ENCODE results near the gene WDR59.
"Not testable (repeated sequence)": the region's sequence is repeated elsewhere in the genome, so short reads cannot be mapped to it uniquely, and the experiment has no call there.

Gene WDR59

GRCh38 chr16:75012380-75013081 is 27.6 kb upstream of the WDR59 start:
- no peak for DNase-seq (ENCODE audit: low read depth)

- DNase-seq (ENCODE audit: low read depth), result peak; percentile 32
Measured at GRCh38 chr16:75011634-75012307, 26.8 kb upstream of the WDR59 start.

- DNase-seq (ENCODE audit: low read depth), result no peak
Measured at GRCh38 chr16:75010427-75010826, 25.5 kb upstream of the WDR59 start.

GRCh38 chr16:75007443-75007842 is 22.5 kb upstream of the WDR59 start:
- no peak for DNase-seq (ENCODE audit: low read depth)

GRCh38 chr16:75005697-75006096 is 20.8 kb upstream of the WDR59 start:
- DNase-seq (ENCODE audit: low read depth), result no peak

GRCh38 chr16:75004460-75004859 is 19.5 kb upstream of the WDR59 start:
- no peak for DNase-seq (ENCODE audit: low read depth)

GRCh38 chr16:75003931-75004330 is 19.0 kb upstream of the WDR59 start:
- no peak for DNase-seq (ENCODE audit: low read depth)

GRCh38 chr16:75002474-75002873 is 17.6 kb upstream of the WDR59 start:
- DNase-seq (ENCODE audit: low read depth), result no peak

- DNase-seq (ENCODE audit: low read depth), result no peak
Measured at GRCh38 chr16:75000481-75001081, 15.7 kb upstream of the WDR59 start.

GRCh38 chr16:74999609-75000480 is 14.9 kb upstream of the WDR59 start:
- DNase-seq (ENCODE audit: low read depth), result peak; percentile 41

GRCh38 chr16:74999219-74999608 is 14.3 kb upstream of the WDR59 start:
- no peak for DNase-seq (ENCODE audit: low read depth)

- DNase-seq (ENCODE audit: low read depth), result peak; percentile 75
Measured at GRCh38 chr16:74998481-74999218, 13.7 kb upstream of the WDR59 start, which contains the start of gene ZNRF1. ZNRF1 (plus strand) TSS chr16:74999024; CDS start chr16:74999672, 648 bp downstream.

- DNase-seq (ENCODE audit: low read depth), result no peak
Measured at GRCh38 chr16:74997042-74997491, 12.1 kb upstream of the WDR59 start.

- no peak for DNase-seq (ENCODE audit: low read depth)
Measured at GRCh38 chr16:74995986-74996385, 11.1 kb upstream of the WDR59 start.

GRCh38 chr16:74991593-74992403 is 6.9 kb upstream of the WDR59 start:
- no peak for DNase-seq (ENCODE audit: low read depth)

GRCh38 chr16:74991268-74991592 is 6.3 kb upstream of the WDR59 start:
- DNase-seq (ENCODE audit: low read depth), result no peak

GRCh38 chr16:74990832-74991231 is 5.9 kb upstream of the WDR59 start:
- DNase-seq (ENCODE audit: low read depth), result no peak

GRCh38 chr16:74989864-74990263 is 4.9 kb upstream of the WDR59 start:
- DNase-seq (ENCODE audit: low read depth), result not testable (repeated sequence)

- DNase-seq (ENCODE audit: low read depth), result no peak
Measured at GRCh38 chr16:74987027-74987681, 2.2 kb upstream of the WDR59 start.

GRCh38 chr16:74984194-74984528 is 762 bp downstream of the WDR59 start:
- DNase-seq (ENCODE audit: low read depth), result no peak

Data from activated gamma-delta T cell treated with anti-CD3 and anti-CD28 coated beads, Interleukin-2, amount 50 U/mL, for 16 hours (primary cell).